Sigmoid colon (tissue), 7 donors: ENCODE data around the gene TEDC1. TPM values are rescaled to one million over a fixed set of nuclear protein-coding genes. Genes with fewer than 3 reads are reported as not detected.

Experiments
- DNase-seq: peaks from one replicate; pipeline ENCODE4 v3.0.0-alpha.2; 2019
- H3K27ac ChIP-seq, 4 donors: fragments of 200-600 bp; sonication (generic); one replicate each; pipeline ENCODE4 v1.5.1; 2016 to 2019; ENCODE audit warnings: mild to moderate bottlenecking in 1 of 4
- H3K27me3 ChIP-seq, 3 donors: fragments of 200-600 bp; sonication (generic); one replicate each; pipeline ENCODE4 v1.5.1; 2019; ENCODE audit warnings: mild to moderate bottlenecking in 1 of 3
- H3K36me3 ChIP-seq, 4 donors: fragments of 200-600 bp; sonication (generic); one replicate each; pipeline ENCODE4 v1.5.1; 2016 to 2019
- H3K4me1 ChIP-seq, 4 donors: fragments of 200-600 bp; sonication (generic); one replicate each; pipeline ENCODE4 v1.5.1; 2017 to 2019
- H3K4me3 ChIP-seq, 4 donors: fragments of 200-600 bp; sonication (generic); one replicate each; pipeline ENCODE4 v1.5.1; 2017 to 2019; ENCODE audit warnings: mild to moderate bottlenecking in 2 of 4, moderate library complexity in 1 of 4
- H3K9me3 ChIP-seq, 4 donors: fragments of 200-600 bp in 3 of 4; sonication (generic) in 3 of 4; one replicate each; pipeline versions ENCODE4 v1.5.1 to v1.6.1; 2013 to 2019
- EP300 ChIP-seq, 4 donors: sonication (generic); formaldehyde crosslinking; IDR thresholded peaks; one replicate each; pipeline ENCODE4 v1.6.1; 2017; ENCODE audit warnings: antibody characterized with exemption in 4 of 4
- POLR2A ChIP-seq, 2 donors: fragments of 450-650 bp; IDR thresholded peaks; one replicate each; pipeline ENCODE4 v1.6.1; 2016; ENCODE audit warnings: antibody characterized with exemption in 2 of 2, mild to moderate bottlenecking in 2 of 2, moderate library complexity in 2 of 2
- POLR2AphosphoS5 ChIP-seq, 4 donors: sonication (generic); formaldehyde crosslinking; IDR thresholded peaks; one replicate each; pipeline ENCODE4 v1.6.1; 2017; ENCODE audit warnings: antibody characterized with exemption in 4 of 4
- WGBS, 2 donors: extraction: QIAGEN DNeasy Blood & Tissue Kit; methylation state at CpG; one replicate each; pipeline ENCODE4 v1.1.7; 2013; 5-methylcytosine and 5-hydroxymethylcytosine counted together
- intact Hi-C: fragments of 100-400 bp; cut with DNase I; formaldehyde crosslinking; loops from one replicate; pipeline ENCODE4 v1.15.1; 2023
- polyA plus RNA-seq, 3 donors: library from polyadenylated mRNA; stranded (reverse); fragments of 200-250 nt; gene quantifications; one replicate each; pipeline ENCODE4 v1.2.3, GENCODE V29; 2013
- total RNA-seq, 4 donors: library from RNA; depleted of rRNA; stranded (reverse); fragments of >200 nt; gene quantifications; one replicate each; pipeline ENCODE4 v1.1.0, GENCODE V29; 2016
- TF ChIP-seq, protein P1 (sequence below), 4 experiments: fragments of 450-650 bp in 3 of 4; fragments of 200-600 bp in 1 of 4; IDR thresholded peaks; one replicate each; pipeline ENCODE4 v1.5.1; 2016 to 2019; ENCODE audit warnings: antibody characterized with exemption in 4 of 4, mild to moderate bottlenecking in 3 of 4, moderate library complexity in 2 of 4
- donor health status: healthy with polysubstance abuse.
- donor health status: Bipolar disorder and iron deficiency.
- donor health status: healthy.

Gene TEDC1
- total and polyA plus RNA-seq, 7 donors: 0.16 to 36.0 (median 5.2) TPM

DNA sequence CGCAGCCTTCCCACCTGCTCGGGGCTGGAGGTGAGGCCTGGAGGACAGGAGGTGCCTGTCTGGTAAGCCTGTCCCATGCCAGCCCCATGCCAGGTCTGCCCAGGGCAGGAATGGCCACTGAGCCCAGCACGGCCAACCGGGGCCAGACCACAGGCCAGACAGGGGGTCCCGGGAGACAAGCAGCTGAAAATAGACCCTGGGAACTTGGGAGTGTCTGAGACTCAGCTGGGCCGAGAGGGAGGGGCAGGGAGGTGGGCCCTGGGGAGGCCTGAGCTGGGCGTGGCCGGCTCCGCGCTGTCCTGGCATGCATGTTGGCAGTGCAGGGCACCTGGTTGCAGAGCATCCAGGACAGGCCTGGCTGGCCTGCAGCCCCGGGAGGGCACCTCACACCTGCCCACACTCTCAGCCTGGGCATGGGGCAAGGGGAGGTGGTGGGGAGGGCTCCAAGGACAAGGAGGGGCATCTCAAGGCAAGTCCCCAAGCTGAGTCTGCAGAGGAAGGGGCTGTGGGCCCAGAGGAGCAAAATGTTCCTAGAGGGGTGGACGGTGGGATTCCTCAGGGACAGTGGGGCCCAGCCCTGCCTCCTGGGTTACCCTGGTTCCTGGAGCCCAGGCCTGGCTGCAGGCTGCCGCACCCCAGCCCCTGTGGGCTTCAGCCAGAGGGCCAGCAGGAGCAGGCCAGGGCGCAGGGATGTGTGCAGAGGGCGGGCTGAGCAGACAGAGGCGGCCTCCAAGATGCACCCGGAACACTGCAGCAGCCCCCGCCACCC is 7.6 kb upstream of the TEDC1 start:
- DNase-seq: no peak
- H3K9me3 ChIP-seq: no peaks in the 10 kb centered on the region
- TF ChIP-seq POLR2AphosphoS5 (IDR thresholded peaks at IDR 0.05) (no peak), POLR2A (IDR thresholded peaks at IDR 0.05) (no peak), EP300 (IDR thresholded peaks at IDR 0.05) (no peak)
- TF ChIP-seq, protein P1, sequence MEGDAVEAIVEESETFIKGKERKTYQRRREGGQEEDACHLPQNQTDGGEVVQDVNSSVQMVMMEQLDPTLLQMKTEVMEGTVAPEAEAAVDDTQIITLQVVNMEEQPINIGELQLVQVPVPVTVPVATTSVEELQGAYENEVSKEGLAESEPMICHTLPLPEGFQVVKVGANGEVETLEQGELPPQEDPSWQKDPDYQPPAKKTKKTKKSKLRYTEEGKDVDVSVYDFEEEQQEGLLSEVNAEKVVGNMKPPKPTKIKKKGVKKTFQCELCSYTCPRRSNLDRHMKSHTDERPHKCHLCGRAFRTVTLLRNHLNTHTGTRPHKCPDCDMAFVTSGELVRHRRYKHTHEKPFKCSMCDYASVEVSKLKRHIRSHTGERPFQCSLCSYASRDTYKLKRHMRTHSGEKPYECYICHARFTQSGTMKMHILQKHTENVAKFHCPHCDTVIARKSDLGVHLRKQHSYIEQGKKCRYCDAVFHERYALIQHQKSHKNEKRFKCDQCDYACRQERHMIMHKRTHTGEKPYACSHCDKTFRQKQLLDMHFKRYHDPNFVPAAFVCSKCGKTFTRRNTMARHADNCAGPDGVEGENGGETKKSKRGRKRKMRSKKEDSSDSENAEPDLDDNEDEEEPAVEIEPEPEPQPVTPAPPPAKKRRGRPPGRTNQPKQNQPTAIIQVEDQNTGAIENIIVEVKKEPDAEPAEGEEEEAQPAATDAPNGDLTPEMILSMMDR (IDR thresholded peaks at IDR 0.05): no peak
- intact Hi-C loops: loop anchor here (5.0 kb wide), 1 partner anchor 171 kb away; the partner anchor contains the start of gene PACS2
- peaks cover 0 to 4% (median 0%) of the 10 kb centered on the region in 4 donors for H3K36me3 ChIP-seq
- H3K4me1 ChIP-seq: peaks cover 0 to 80% (median 74%) of the 10 kb centered on the region in 4 donors
- no peak overlapping the region for H3K4me3 ChIP-seq
- H3K27ac ChIP-seq: peak overlapping the region; percentile 85 to 98 (median 91)
- peaks cover 3 to 46% (median 27%) of the 10 kb centered on the region in 3 donors for H3K27me3 ChIP-seq
- 34 to 65% methylated on average over 18 of the region's 18 CpGs for WGBS, 2 donors

DNA sequence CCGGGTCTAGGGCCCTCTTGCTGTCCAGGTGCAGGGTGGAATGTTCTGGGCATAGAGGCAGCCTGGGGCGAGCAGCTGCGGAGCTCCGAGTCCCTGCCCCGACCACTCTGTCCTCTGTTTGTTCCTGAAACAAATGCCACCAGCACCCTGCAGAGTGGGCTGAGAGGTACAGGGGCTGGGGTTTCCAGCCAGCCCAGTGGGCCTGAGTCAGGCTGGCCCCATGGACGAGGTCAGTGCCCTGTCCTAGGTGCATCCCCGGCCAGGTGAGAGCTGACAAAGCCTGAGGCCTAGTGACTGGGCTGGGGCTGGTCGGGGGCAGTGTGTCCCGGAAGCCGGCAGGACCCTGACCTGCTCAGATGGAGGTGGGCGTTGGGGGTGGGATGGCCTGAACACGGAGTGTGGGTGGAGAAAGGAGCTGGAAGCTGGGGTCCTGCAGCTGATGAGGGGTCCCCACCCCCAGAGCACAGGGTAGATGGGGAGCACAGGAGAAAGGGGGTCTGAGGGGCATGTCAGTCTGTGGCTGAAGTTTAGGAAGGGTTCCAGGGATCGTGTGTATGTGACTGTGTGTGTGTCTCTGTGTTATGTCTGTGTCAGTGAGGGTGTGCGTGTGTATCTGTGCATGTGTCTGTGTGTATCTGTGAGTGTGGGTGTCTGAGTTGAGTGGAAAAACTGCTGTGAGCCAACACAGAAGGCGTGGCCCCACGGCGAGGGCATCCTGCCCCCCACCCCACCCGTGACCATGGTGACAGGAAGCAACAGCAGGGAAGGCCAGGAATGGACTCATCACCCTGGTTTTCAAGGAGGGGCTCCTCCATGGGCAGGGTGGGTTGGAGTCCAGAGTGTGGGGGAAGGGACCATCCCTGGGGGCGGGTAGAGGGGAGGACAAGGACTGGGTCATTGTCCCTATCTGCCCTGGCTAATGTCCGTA is 6.7 kb upstream of the TEDC1 start:
- TF ChIP-seq EP300 (IDR thresholded peaks at IDR 0.05) (no peak), POLR2A (IDR thresholded peaks at IDR 0.05) (no peak), POLR2AphosphoS5 (IDR thresholded peaks at IDR 0.05) (peak in 1 of 4 donors; percentile 50)
- TF ChIP-seq, protein P1 (IDR thresholded peaks at IDR 0.05): no peak
- Histone ChIP-seq H3K4me3 (no peak overlapping the region), H3K27ac (peak overlapping the region; percentile 91 to 99 (median 96)), H3K9me3 (no peaks in the 10 kb centered on the region), H3K4me1 (peaks cover 0 to 89% (median 81%) of the 10 kb centered on the region in 4 donors), H3K27me3 (peaks cover 3 to 41% (median 27%) of the 10 kb centered on the region in 3 donors), H3K36me3 (peaks cover 0 to 4% (median 0%) of the 10 kb centered on the region in 4 donors)
- DNase-seq: no peak
- 65 to 70% methylated on average over 20 of the region's 20 CpGs for WGBS, 2 donors
- intact Hi-C loops: loop anchor here (5.0 kb wide), 1 partner anchor 172 kb away; the partner anchor contains the start of gene PACS2

DNA sequence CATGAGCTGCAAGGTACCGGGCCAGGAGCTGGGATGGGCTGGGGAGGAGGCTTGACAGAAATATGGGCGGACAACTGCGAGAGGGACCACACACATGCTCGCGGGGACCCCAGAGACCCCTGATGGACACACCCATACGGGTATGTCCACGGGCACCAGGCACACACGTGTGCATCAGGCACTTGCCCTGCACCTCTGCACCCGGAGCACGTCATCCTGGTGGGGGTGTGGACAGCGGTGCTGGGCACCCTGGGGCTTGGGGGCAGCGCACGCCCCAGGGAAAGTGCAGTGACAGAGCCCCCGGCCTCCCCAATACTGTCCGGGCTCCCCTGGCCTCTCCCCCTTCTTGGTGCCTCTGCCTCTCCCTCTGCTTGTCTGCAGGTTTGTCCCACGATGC is 6.1 kb upstream of the TEDC1 start:
- Histone ChIP-seq H3K27ac (peak overlapping the region; percentile 91 to 99 (median 95)), H3K4me1 (peaks cover 0 to 92% (median 88%) of the 10 kb centered on the region in 4 donors), H3K36me3 (no peaks in the 10 kb centered on the region), H3K4me3 (no peak overlapping the region), H3K9me3 (no peaks in the 10 kb centered on the region), H3K27me3 (peaks cover 3 to 34% (median 27%) of the 10 kb centered on the region in 3 donors)
- 85 to 86% methylated on average over 16 of the region's 16 CpGs for WGBS, 2 donors
- no peak for TF ChIP-seq EP300 (IDR thresholded peaks at IDR 0.05)
- TF ChIP-seq POLR2AphosphoS5 (IDR thresholded peaks at IDR 0.05): no peak
- TF ChIP-seq, protein P1 (IDR thresholded peaks at IDR 0.05): no peak
- no peak for TF ChIP-seq POLR2A (IDR thresholded peaks at IDR 0.05)
- intact Hi-C loops: loop anchor here (5.0 kb wide), 1 partner anchor 173 kb away; the partner anchor contains the start of gene PACS2
- DNase-seq: no peak

DNA sequence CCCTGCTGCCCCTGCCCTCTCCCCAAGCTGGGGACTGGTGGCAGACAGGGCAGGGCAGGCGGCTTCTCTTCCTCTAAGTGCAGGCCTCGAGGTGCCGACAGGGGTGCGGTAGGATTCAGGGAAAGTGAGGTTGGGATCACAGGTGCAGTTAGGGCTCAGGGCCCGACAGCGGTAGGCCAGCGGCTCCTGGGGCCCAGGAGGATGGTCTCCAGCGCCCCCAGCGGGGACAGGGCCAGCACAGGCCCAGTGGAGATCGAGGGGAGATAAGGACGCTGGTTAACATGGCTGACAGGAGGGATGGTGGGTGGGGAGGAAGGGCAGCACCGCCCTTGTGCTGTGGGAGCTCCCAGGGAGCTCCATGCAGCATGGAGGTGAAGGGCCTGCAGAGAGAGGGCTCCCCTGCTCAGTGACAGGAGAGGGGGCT is 5.3 kb upstream of the TEDC1 start:
- Histone ChIP-seq H3K4me1 (peaks cover 0 to 89% (median 85%) of the 10 kb centered on the region in 4 donors), H3K9me3 (no peaks in the 10 kb centered on the region), H3K4me3 (no peak overlapping the region), H3K36me3 (no peaks in the 10 kb centered on the region), H3K27me3 (peaks cover 3 to 32% (median 27%) of the 10 kb centered on the region in 3 donors), H3K27ac (peak overlapping the region; percentile 91 to 99 (median 95))
- TF ChIP-seq POLR2AphosphoS5 (IDR thresholded peaks at IDR 0.05): no peak
- no peak for TF ChIP-seq POLR2A (IDR thresholded peaks at IDR 0.05)
- TF ChIP-seq, protein P1 (IDR thresholded peaks at IDR 0.05): no peak
- TF ChIP-seq EP300 (IDR thresholded peaks at IDR 0.05): no peak
- DNase-seq: no peak
- WGBS, 2 donors: 22 to 43% methylated on average over 12 of the region's 12 CpGs
- intact Hi-C loops: no loop called here
